Stomach (tissue), 4 donors: ENCODE results near the gene ATP2B3.

ENCODE experiments used
- CTCF ChIP-seq, 7 experiments: fragments of 450-650 bp in 4 of 7; fragments of 200-600 bp in 3 of 7; sonication (generic) in 3 of 7; IDR thresholded peaks; one replicate each; pipeline ENCODE4 v1.5.1; 2016 to 2019; ENCODE audit warnings: antibody characterized with exemption in 7 of 7, control low read depth in 2 of 7, mild to moderate bottlenecking in 1 of 7
- EP300 ChIP-seq: sonication (generic); formaldehyde crosslinking; IDR thresholded peaks from one replicate; pipeline ENCODE4 v1.6.1; 2017; ENCODE audit warnings: antibody characterized with exemption
- POLR2AphosphoS5 ChIP-seq, 3 donors: sonication (generic); formaldehyde crosslinking; IDR thresholded peaks; one replicate each; pipeline ENCODE4 v1.6.1; 2016; ENCODE audit warnings: antibody characterized with exemption in 3 of 3

- TF ChIP-seq CTCF (IDR thresholded peaks at IDR 0.05) (no peak), POLR2AphosphoS5 (IDR thresholded peaks at IDR 0.05) (no peak), EP300 (no peak)
Measured at GRCh38 chrX:153598541-153599191, 81.2 kb downstream of the ATP2B3 start, which contains the start of gene CCNQ.
